ENCODE measurements around the gene CHRM4. TPM values are rescaled to one million over a fixed set of nuclear protein-coding genes. Genes with fewer than 3 reads are reported as not detected.

Gene CHRM4
- total and polyA plus RNA-seq, 2 of the 13 experiments (the other 11 are each of a cell fraction or from before 2014, with no cell fraction given), result 0.13 to 0.21 TPM

- TF ChIP-seq ZNF136 (CRISPR knock-in tag; IDR thresholded peaks at IDR 0.05; ENCODE audit: low read depth) (no peak), CC2D1A (CRISPR knock-in tag; IDR thresholded peaks at IDR 0.05) (no peak), MAX (IDR thresholded peaks at IDR 0.05) (peak; percentile 21; the same call in 1 of the 2 replicates), ZNF850 (CRISPR knock-in tag; conservative IDR thresholded peaks at IDR 0.05) (no peak), HOXA7 (CRISPR knock-in tag; IDR thresholded peaks at IDR 0.05) (no peak), REST (IDR thresholded peaks at IDR 0.05; ENCODE audit: borderline replicate concordance in 1 of 2, low read depth in 1 of 2, low read length in 2 of 2) (no peak), KLF12 (CRISPR knock-in tag; IDR thresholded peaks at IDR 0.05; ENCODE audit: borderline replicate concordance) (peak; percentile 69; the same call in 1 of the 2 replicates), POLR2A (IDR thresholded peaks at IDR 0.05; ENCODE audit: insufficient read depth in 1 of 2, low read depth in 2 of 2, low read length in 2 of 2) (no peak), TP53 (CRISPR knock-in tag; conservative IDR thresholded peaks at IDR 0.05) (no peak), NFATC3 (CRISPR knock-in tag; IDR thresholded peaks at IDR 0.05) (no peak), FOXK1 (CRISPR knock-in tag; IDR thresholded peaks at IDR 0.05; ENCODE audit: borderline replicate concordance, low read depth) (0 out of 2 replicates have a peak, but pooled peaks have one; percentile 14), SIN3A (IDR thresholded peaks at IDR 0.05; ENCODE audit: borderline replicate concordance, low read depth, low read length) (no peak), ZNF292 (CRISPR knock-in tag; IDR thresholded peaks at IDR 0.05; ENCODE audit: borderline replicate concordance, low read depth) (no peak), ZNF792 (CRISPR knock-in tag; IDR thresholded peaks at IDR 0.05) (no peak), JUNB (CRISPR knock-in tag; IDR thresholded peaks at IDR 0.05; ENCODE audit: borderline replicate concordance) (no peak), AHR (CRISPR knock-in tag; IDR thresholded peaks at IDR 0.05) (no peak), SCMH1 (CRISPR knock-in tag; IDR thresholded peaks at IDR 0.05; ENCODE audit: borderline replicate concordance) (no peak), TFAP4 (IDR thresholded peaks at IDR 0.05; ENCODE audit: borderline replicate concordance, low read depth) (peak; percentile 41; the same call in 1 of the 2 replicates)
- TF ChIP-seq, protein P1, sequence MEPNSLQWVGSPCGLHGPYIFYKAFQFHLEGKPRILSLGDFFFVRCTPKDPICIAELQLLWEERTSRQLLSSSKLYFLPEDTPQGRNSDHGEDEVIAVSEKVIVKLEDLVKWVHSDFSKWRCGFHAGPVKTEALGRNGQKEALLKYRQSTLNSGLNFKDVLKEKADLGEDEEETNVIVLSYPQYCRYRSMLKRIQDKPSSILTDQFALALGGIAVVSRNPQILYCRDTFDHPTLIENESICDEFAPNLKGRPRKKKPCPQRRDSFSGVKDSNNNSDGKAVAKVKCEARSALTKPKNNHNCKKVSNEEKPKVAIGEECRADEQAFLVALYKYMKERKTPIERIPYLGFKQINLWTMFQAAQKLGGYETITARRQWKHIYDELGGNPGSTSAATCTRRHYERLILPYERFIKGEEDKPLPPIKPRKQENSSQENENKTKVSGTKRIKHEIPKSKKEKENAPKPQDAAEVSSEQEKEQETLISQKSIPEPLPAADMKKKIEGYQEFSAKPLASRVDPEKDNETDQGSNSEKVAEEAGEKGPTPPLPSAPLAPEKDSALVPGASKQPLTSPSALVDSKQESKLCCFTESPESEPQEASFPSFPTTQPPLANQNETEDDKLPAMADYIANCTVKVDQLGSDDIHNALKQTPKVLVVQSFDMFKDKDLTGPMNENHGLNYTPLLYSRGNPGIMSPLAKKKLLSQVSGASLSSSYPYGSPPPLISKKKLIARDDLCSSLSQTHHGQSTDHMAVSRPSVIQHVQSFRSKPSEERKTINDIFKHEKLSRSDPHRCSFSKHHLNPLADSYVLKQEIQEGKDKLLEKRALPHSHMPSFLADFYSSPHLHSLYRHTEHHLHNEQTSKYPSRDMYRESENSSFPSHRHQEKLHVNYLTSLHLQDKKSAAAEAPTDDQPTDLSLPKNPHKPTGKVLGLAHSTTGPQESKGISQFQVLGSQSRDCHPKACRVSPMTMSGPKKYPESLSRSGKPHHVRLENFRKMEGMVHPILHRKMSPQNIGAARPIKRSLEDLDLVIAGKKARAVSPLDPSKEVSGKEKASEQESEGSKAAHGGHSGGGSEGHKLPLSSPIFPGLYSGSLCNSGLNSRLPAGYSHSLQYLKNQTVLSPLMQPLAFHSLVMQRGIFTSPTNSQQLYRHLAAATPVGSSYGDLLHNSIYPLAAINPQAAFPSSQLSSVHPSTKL (CRISPR knock-in tag; IDR thresholded peaks at IDR 0.05), result peak; percentile 11; the same call in 1 of the 2 replicates
- TF ChIP-seq, protein P2, sequence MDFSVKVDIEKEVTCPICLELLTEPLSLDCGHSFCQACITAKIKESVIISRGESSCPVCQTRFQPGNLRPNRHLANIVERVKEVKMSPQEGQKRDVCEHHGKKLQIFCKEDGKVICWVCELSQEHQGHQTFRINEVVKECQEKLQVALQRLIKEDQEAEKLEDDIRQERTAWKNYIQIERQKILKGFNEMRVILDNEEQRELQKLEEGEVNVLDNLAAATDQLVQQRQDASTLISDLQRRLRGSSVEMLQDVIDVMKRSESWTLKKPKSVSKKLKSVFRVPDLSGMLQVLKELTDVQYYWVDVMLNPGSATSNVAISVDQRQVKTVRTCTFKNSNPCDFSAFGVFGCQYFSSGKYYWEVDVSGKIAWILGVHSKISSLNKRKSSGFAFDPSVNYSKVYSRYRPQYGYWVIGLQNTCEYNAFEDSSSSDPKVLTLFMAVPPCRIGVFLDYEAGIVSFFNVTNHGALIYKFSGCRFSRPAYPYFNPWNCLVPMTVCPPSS (IDR thresholded peaks at IDR 0.05), result no peak
These were observed 11.1 kb downstream of the CHRM4 start (continued) for GRCh38 chr11:46380340-46381047.
